Nucleus accumbens (tissue), 56 donors: ENCODE data around the gene DYNC1I2.

Source experiments
- DNase-seq, 56 donors: peaks; one replicate each; lab custom pipeline; 2025; lab: John Stamatoyannopoulos, UW

The DYNC1I2 gene

DNA sequence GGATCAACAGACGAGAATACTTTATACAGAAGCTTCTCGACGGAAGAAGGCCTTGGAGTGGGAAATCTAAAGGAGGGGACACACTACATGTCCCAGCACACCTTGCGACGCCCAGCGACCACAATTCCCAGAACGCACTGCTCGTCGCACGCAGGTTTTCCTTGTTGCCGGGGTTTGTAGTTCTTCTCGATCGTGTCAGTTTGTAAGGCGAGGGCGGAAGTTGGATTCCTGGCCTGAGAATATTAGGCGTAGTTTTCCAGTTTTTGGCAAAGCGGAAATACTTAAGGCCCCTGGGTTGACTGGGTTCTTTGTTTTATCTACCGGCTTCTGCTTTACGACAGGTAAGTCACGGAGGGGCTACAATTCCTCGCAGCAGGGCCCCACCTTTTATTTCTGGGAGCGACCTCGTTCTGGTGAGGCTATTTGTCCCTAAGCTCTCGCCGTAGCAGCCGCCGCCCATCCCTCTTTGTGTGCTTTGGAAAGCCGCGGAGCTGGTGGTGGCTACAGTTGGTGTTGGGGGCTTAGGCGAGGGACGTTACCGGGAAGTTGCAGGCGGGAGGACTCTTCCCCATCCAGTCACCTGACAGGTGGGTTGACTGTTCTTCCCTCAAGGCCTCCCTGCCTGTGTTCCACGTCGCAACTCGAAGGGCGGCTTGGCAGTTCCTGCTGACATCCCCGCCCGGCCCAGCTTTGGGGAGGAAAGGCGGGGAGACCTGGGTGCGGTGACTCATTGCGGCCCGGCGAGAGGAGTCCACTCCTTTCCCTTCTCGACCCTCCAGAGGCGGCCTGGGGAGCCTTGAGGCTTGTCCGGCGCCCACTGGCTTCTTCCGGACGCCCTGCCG, at the start of gene DYNC1I2:
Gene DYNC1I2, plus strand, starts transcription at position 183 of the 842 bp plus-strand sequence. CDS start 2,687 bp downstream, outside the sequence.
- DNase-seq: peak in 55 of 56 donors; percentile 61 to 98 (median 92)

DNA sequence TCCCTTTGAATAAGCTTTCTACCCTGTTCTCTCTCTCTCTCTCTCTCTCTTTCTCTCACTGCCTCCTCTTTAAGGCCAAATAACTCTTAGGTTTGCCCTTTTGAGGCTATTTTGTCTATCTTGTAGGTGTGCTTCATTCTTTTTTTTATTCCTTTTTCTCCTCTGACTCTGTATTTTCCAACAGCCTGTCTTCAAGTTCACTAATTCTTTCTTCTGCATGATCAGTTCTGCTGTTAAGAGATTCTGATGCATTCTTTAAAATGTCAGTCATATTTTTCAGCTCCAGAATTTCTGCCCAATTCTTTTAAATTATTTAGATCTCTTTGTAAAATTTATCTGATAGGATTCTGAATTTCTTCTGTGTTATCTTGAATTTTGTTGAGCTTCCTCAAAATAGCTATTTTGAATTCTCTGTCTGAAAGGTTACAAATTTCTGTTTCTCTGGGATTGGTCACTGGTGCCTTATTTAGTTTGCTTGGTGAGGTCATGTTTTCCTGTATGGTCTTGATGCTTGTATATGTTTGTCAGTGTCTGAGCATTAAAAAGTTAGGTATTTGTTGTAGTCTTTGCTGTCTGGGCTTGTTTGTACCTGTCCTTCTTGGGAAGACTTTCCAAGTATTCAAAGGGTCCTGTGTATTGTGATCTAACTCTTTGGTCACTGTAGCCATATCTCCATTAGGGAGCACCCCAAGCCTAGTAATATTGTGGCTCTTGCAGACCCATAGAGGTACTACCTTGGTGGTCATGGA, 35.4 kb upstream of the DYNC1I2 start:
- DNase-seq: no peak

DNA sequence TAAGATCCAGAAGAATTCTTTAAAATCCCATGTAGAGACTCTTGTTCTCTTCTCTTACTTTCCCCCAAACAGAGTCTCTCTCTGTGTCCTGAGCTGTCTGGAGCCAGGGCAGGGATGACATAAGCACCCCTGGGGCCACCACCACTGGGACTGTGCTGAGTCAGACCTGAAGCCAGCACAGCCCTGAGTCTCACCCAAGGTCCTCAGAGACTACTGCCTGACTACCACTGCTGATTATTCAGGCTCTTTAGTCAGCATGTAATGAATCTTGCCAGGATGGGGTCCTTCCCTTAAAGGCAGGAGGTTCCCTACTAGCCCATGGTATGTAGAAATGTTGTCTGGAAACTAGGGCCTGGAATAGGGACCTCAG, 34.9 kb upstream of the DYNC1I2 start:
- DNase-seq: no peak

DNA sequence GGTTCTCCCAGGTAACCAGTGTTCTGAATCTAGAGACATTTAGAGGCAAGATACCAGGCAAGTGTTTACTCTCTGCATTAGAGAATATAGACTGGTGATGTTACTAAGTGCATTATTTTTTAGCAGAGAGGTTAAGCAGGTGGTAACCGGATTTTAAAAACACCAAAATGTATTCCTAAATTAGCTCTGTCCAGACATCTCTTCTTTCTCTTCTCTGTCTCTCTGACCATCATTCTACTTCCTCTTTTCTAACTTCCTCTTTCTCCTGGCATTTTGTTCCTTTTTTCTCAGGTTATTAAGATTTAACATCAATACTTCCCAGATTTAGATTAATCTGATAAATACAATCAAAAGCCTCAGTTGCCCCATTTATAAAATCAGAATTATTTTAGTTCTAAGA, 31.7 kb upstream of the DYNC1I2 start:
- DNase-seq: no peak

DNA sequence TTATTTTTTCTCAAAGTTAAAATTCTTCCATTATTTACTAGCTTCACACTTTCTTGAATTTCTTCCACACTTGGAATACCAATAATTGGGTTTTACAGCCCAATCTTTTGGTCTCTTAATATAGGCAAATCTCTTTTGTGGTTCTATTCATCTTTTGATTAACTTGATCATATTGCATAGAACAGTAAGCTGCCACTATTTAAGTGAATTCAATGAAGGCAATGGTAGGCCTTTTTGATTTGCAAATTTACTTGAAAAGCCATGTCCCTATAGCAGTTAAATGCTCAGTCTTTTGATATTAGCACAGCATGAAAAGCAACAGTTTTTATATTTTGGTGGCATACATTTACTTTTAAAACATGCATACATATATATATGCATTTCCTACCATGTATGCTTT, 20.2 kb upstream of the DYNC1I2 start:
- no peak for DNase-seq

DNA sequence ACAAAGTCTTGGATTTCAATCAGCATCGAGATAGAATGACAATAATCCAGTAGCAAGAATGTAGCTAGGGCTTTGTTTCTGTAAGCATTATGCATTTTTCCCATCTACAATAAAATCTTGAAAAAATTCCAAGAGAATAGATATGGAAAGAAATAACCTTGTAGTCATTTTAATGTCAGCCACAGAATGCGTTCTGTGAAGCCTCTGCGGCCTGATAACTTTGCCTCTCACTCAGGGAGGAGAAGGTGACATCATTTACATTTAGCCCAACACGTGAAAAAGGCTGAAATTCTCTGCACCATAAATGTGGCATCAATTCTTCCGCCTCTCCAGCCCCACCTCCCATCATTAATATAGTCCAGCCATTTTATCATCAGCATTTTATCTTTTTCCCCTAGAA, 19.1 kb upstream of the DYNC1I2 start:
- peak in 3 of 56 donors; percentile 0 to 3 (median 3) for DNase-seq

DNA sequence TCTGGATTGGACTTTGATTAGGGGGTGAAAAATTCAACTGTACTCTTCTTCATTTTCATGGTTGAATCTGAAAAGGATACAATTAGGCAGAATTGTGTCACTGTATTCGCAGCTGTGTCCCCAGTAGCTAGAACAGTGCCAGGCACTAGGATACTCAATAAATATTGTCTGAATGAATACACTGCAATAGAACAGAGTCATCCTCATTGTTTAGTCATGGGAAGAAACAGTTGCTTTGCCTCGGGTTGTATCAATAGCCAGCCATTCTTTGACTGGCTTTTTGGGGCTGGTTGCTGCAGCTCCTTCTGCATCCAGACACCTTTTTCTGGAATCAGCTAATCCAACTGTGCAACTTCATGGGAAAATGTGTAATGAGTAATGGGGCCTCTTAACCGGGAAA, 18.1 kb upstream of the DYNC1I2 start:
- DNase-seq: peak in 36 of 56 donors; percentile 1 to 64 (median 26)

DNA sequence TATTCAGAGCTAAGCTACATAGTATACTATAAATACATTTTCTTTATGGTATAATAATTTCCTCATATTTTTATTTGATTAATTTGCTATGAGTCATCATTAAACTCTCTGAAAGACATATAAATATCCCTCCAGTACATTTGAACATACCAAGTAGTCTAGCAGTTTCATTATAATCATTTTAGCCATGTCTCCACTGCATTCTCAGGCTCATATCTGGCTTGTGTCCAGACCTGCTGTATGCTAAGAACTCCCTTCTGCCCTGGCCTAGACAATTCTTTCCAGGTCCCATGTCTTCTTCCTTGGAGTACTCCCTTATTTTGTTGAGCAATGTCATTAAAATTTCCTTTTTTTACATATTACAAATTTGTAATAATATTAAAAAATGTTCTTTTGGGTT, 16.6 kb upstream of the DYNC1I2 start:
- DNase-seq: no peak

DNA sequence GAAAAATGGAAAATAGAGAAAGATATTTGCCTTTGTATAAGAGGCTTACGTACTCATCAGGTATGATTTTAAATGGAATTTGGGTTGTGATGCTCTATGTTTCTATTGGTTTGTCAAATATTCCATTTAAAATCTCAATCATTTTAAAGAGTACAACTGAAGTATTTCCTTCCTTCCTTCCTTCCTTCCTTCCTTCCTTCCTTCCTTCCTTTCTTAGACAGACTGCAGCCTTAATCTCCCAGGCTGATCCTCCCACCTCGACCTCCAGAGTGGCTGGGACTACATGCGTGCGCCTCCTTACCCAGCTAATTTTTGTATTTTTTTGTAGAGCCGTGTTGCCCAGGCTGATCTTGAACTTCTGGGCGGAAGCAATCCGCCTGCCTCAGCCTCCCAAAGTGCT, 15.4 kb upstream of the DYNC1I2 start:
- no peak for DNase-seq

DNA sequence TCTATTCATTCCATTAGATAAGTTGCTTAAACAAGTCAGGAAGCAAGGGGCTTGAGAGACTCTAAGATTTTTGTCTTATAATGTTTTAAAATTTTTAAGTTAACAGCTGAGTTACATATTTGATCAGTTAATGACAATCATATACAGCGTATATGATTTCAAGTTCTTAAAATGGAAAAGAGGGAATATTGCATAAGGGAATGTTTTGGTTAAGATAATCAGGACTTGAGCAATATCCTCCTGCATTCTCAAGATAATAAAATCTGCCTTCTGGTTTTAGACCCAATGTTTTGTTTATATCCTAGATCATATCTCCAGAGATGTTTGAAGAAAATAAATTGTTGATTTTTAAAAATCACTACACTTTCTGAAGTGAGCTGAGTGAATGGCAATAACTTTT, 13.4 kb upstream of the DYNC1I2 start:
- no peak for DNase-seq

DNA sequence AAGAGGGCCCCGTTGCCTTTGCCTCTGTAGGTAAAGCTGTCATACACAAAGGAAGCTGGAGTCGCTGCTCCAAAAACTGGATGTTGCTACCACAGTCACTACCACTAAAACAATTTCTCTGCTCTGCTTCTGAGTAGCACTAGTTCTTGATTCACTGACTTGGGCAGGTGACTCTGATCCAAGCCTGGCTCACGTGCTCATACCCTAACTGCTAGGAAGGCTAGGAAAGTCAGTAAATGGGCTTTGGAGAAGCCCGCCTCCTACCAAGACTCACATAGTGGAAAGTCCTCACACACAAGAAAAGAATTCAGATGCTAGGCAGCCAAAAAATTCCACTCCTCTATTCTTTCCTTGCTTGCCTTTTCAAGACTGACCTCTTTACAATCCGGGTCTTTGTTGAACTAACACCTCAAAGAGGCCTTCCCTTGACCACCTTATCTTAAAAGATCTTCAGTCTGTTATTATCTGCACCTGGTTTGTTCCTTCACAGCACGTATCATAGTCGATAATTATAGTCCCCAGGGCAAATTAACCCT, 11.4 kb upstream of the DYNC1I2 start:
- no peak for DNase-seq

DNA sequence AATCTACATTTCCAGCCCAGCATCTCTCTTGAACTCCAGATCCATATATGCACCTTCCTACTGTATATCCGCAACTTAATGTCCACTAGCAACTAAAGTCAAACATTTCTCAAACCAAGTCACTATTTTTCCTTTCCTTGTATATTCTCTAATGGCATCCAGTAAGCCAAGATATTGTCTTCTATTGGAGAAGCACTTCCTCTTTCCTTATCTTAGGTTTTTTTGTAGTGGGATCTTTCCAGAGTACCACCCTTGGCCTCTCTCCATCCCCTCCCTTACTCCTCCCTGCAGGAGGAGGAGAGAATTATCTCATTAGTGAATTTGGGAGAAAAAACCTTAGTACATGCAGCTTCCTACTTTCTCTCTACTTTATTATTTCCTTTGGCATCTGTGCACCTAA, 8.7 kb upstream of the DYNC1I2 start:
- no peak for DNase-seq

DNA sequence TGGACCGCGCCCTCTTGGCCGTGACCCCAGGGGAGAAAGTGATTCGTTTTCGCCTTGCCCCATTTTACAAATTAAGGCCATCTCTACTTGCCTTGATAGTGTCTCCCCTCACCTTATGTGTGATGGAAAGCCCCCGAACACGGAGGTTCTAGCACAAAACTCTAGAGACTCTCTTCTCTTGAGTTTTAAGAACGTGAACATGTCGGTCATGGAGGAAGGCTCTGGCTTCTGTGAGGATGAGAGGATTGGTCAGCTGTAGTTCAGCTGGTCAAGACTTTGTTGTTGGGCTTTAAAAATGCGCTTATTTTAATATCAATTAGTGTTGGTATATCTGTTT, 828 bp downstream of the DYNC1I2 start:
- DNase-seq: no peak

DNA sequence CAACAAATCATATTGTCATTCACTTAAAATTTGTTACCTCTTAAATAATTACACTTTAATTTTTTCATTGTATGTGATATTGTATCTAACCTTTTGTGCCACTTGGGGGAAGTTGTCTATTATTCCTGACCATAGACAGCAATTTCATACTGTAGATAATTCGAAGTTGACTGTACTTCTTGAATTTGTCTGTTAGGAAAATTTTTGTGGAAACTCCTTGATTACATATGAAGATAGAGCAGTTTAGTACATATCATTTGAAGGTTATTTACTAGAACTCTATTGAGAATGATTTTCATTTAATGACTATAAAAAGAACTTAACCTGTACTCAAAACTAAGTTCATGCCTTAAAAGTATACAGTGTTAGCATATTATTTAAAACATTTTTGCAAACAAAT, 5.1 kb downstream of the DYNC1I2 start:
- DNase-seq: no peak

DNA sequence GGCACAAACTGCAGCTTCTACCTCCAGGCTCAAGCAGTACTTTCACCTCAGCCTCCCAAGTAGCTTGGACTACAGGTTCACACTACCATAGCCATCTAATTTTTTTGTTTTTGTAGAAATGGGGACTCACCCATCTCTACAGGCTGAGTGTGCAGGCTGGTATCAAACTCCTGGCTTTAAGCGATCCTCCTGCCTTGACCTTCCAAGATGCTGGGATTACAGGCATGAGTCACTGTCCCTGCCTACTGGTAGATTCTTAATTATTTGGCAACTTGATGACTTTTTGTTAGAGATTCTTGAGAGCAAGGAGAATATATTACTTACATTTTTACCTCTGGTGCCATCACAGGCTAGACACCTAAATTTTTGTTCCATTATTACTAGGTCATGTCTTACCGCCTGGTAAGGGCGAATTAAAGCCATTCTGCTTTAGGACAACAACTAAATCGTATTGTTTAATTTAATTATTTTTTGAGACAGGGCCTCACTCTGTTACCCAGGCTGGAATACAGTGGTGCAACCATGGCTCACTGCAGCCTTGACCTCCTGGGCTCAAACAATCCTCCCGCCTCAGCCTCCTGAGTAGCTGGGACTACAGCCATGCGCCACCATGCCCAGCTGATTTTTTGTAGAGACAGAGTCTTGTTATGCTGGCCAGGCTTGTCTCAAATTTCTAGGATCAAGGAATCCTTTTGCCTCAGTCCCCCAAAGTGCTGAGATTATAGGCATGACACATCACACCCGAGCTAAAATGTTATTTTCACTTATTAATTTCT, 15.7 kb downstream of the DYNC1I2 start:
- DNase-seq: no peak

DNA sequence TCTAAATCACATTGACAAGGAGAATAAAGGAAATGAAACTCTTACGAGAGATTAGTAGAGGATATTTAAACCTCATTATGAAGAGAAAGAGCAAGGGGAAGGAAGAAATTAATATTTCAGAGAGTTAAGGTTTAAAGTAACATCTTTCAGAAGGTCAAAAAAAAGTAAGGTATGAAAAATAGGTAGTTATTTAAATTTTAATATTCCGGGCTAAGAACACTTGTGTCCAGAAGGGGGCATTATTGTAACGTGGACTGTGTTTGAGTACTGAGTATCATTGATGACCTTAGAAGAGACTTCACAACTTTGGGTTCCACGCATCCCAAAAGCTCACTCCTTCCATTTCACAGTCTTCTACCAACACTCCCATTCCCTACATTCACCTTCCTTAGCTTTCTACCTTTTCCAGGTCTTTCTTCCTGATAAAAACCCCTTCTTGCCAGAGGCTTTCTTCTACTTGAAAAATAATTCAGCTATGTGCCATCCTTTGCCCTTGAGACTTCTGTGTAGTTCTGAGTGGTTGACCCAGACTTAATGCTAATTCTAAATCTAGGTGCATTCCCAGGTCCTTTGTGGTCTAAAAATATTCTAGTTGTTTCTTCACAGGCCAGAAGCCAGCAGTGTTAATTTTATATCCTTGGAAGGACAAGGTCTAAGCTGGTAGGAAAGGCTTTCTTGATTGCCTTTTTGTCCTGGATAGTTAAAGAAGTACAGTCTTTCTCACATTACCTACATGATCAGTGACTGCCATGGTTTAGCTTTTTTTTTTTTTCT, 16.5 kb downstream of the DYNC1I2 start:
- no peak for DNase-seq

DNA sequence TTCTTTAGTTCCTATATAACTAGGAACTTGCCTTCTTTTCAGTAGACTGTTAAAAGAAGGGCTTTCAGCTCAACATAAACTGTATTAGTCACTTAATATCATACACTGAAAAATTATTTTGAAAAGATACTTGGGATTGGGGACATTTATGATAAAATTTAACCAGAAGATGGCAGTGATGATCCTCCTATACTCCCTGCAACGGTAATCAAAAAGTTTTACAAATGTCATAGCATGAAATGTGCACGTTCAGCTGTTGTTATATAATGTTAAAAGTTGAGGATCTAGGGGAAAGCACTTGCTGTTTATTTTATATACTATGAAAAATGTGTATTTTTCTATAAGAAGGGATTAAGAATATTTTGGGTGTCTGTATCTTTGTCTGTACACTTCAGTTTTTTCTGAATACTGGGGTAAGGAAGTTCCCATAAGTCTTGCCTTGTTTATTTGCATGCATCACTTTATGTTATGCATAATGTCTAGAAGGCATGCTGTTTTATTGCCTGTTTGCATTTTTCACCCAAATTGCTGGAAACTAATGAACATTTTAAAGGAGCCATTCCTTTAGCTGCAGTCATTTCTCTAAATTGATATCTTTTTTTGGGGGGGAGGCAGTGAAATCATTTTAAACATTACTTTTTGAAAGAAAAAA, 19.0 kb downstream of the DYNC1I2 start:
- no peak for DNase-seq

DNA sequence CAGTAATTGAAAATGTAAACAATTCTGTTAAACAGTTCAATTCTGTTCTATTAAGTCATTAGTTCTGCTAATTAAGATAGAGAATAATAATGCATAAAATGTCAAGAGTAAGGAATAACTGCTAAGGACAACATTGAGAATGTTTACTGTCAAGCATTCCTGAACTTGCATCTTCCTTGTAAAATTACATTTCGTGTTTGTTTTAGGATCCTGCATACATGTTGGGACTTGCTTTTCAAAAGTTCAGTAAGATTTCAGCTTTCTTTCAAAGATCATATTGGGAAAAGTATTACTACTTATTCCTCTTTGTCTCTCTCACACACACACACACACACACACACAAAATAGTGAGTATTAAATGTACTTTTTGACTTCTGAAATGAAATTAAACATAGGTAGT, 20.5 kb downstream of the DYNC1I2 start:
- DNase-seq: no peak

DNA sequence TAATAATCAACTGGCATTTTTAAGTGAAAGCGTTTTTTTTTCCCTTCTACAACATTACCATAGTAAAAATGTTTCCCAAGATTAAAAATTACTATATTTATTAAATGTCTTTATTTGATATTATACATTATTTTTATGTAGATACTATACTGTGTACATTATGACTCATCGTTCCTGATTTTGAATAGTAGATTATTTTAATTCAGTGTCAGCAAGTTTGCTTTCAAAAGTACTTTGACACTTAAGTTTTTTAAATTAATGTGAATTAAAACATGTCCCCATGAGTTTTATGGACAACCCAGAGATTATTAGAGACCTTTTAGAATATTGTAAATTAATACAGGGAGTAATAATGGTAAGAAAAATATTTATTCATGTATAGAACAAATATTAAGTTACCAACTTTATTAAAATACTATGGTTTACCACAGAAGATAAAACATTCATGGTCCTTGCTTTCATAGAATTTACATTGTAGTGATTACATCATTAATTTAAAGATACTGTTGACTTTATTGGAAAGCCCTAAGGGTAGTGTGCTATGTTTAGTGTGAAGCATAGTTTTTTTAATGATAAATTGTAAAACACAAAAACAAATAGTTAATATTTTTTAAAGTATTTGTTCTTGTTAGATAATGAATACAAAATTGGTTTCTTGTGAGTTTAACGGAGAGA, 21.9 kb downstream of the DYNC1I2 start:
- no peak for DNase-seq
